NCI-H510A (cell line): ENCODE results near the gene RXFP4.

Experiments
- DNase-seq: peaks from one replicate; lab custom pipeline; 2025; lab: John Stamatoyannopoulos, UW

RXFP4 gene

DNA sequence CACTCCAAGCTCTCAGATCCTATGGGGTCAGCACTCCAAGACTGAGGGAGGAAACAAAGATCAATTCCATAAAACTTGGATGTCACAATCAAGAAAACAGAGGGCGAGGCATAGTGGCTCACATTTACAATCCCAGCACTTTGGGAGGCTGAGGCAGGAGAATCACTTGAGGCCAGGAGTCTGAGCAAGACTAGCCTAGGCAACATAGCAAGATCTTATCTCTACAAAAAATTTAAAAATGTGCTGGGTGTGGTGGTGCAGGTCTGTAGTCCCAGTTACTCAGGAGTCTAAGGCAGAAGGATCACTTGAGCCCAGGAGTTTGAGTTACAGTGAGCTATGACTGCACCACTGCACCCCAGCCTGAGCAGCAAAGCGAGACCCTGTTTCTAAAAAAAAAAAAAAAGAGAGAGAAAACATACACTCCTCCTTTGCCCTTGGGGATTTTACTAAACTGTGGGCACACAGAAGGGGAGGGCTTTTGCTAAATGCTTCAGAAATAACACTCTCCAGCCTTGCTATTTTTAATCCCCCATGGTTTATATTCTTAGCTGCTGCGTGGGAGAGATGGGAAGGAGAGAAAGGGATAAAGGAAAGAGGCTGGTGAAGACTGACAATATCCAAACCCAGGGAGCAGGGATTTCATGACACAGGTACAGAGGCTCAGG lies 18.8 kb downstream of the RXFP4 start:
- no peak for DNase-seq

- no peak for DNase-seq
Observed at GRCh38 chr1:155961937-155962336, 20.5 kb downstream of the RXFP4 start.

DNA sequence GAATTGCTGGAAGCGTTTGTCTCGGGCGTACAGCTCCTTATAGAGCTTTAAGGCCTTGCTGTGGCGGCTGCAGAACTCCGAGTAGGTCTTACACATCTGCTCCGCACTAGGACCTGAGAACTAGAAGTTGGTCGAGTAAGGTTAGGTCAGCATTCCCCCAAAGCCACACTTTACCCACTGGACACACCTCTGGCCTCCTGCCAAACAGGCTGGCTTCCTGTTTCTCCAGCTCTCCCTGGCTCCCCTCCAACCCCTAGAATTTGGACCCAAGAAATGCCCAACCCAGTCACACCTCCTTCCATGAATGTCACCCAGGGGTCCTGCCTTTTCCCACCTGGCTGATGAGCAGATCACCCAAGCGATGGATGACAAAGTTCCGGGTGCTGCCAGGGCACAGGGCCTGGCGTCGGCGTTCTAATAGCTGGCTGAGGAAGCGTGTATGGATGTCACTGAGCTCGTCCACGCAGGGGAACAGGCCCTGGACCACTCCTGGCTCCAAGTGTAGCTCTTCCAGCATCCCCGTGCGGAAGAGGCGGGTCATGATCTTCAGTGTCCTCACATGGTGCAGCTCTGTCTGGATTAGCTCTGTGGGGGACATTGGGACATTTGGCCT lies 21.3 kb downstream of the RXFP4 start:
- DNase-seq = no peak

- no peak for DNase-seq
Observed at GRCh38 chr1:155964193-155964592, 22.8 kb downstream of the RXFP4 start.

DNA sequence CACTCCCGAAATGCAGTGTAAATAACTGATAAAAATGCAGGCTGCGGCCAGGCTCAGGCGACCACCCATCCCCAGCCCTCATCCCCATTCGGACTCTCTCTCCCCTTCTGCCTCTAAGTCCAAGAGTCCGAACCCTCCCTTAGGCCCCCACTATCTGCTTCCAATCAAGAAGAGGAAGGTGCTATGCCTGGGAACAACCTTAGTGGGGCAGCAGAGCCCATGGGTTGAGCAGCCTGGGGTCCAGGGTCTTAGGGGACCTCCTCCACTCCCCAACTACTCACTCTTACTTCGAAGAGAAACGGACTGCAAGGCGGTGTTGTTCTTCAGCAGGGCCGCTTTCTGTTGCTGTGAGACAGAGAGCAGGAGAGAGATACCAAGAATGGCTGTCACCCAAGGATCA lies 24.7 kb downstream of the RXFP4 start:
- DNase-seq = no peak

- no peak for DNase-seq
Observed at GRCh38 chr1:155966750-155967149, 25.3 kb downstream of the RXFP4 start.

DNA sequence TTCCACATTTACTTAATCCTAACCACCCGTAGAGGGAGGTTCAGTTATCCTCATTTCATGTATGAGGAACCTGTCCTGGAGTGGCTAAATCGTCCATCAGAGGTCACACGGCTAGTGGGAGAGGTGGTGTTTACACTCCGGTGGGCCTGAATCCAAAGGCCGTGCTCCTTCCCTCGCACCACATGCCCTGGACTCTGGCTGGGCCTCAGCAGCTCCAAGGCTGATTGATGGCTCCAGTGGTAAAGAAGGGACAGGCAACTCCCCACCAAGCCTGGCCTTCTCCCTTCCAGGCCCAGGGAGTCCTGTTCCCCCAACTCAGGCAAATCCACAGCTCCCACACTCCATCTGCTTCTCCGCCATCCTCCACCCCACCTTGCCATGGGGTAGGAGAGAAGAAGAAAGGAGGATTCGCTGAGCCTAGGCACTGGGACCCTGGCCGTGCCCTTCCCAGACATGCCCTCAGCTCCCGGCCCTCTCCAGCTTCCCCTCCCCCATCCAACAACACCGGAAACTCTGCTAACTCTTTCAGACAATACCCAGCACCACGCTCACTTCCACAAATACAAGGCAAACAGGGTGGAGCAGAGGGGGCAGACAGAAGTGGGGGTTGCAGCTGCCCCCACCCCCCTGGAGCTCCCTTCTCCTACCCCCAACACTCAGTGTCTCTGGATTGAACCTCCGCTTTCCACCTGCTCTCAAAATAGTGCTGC lies 26.1 kb downstream of the RXFP4 start:
- DNase-seq = no peak

DNA sequence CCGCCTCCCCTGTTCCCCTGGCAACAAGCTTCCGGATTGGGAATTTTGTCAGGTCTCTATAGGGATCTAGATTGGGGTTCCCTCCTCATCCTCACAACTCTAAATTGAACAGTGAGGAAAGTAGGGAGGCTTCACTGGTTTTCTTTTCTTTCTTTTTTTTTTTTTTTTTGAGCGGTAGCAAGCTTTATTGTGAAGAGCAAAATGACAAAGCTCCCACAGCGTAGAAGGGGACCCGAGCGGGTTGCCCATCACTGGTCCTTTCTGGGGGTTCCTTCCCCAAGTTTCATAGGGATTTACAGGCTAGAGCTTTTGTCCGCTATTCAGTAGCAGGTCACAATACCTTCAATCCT lies 26.6 kb downstream of the RXFP4 start:
- DNase-seq = no peak

- DNase-seq = no peak
Observed at GRCh38 chr1:155968670-155969069, 27.2 kb downstream of the RXFP4 start.

DNA sequence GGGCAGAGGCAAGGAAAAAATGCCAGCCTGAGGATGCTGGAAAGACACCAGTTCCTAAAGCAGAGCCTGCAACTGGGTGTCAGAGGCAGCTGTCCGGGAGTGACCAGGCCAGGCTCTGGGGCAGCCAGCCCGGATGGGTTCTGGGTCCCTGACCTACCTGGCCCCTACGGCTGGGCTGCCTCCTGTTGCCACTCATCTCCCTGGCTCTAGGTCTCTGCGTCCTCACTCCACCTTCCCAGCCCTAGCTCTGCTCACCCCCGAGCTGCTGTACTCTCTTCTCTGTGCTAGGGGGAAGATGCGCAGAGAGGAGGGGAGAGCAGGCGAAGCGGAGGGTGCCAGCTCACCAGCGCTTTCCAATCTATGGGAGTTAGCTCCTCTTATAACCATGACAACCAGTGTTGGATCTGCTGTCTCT lies 27.9 kb downstream of the RXFP4 start:
- no peak for DNase-seq

DNA sequence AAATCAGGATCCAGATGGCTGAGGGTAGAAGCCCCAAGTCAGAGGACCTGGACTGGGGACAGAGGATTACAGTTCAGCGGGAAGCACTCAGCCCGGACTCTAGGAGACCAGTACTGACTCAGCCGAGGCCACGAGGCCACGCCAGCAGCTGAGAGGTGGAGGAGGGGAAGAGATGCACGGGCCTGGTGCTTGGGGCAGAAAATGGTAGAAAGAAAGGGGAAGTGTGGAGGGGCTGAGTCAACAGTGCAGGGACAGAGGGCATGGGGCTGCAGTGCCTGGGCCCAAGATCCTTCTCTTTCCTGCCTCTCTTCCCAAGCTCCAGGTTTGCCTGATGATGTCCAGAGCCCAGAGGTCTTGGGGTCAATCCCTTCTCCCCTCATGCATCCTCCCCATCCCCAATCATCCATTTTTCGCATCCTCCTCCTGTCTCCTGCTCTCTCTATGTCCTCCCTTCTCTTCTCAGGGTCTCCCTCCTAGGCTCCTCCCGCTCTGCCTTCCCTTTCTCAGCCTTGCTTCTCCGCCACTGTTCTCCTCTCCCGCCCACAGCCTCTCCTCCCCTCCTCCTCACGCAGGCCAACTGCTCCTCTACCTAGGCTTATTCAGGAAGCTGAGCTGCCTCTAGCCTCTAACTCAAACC lies 29.2 kb downstream of the RXFP4 start:
- DNase-seq = no peak

DNA sequence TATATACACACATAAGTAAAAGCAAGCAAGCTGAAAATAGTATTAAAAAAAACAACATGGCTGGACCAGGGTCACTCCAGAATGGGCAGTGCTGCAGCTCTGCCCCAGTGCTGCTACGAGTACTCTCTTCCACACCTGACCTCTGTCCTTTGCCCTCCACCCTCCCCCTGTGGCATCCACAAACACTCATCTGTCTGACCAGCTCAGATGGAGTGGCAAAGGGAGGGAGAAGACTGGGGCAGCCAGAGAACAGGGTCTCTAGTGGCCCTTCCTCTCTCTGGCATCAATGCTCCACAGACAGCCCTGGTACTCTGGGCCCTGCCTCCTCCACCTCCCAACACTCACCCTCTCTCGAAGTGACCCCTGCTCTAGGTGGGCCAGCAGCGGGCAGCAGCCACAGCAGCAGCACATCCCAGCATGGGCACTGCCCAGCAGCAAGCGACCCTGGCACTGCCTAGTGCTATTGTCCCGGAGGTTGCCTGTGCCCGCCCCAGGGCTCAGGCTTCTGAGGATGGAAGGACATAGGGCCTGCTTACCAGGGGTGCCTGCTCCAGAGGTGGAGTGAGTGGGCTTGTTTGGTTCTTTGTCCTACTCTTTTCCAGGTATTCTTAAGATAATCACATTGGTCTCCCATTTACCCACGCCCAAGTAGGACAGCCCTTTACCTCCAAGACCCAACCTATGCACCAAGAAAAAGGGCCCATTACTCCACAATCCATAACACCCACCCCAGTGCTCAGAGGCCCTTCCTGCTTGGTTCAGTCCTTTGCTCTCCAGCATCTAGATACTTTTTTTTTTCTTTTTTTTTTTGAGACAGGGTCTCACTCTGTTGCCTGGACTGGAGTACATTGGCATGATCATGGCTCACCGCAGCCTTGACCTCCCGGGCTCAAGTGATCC lies 30.7 kb downstream of the RXFP4 start:
- no peak for DNase-seq

- no peak for DNase-seq
Observed at GRCh38 chr1:155973723-155974122, 32.3 kb downstream of the RXFP4 start.

- DNase-seq = no peak
Observed at GRCh38 chr1:155974208-155975115, 33.0 kb downstream of the RXFP4 start.

DNA sequence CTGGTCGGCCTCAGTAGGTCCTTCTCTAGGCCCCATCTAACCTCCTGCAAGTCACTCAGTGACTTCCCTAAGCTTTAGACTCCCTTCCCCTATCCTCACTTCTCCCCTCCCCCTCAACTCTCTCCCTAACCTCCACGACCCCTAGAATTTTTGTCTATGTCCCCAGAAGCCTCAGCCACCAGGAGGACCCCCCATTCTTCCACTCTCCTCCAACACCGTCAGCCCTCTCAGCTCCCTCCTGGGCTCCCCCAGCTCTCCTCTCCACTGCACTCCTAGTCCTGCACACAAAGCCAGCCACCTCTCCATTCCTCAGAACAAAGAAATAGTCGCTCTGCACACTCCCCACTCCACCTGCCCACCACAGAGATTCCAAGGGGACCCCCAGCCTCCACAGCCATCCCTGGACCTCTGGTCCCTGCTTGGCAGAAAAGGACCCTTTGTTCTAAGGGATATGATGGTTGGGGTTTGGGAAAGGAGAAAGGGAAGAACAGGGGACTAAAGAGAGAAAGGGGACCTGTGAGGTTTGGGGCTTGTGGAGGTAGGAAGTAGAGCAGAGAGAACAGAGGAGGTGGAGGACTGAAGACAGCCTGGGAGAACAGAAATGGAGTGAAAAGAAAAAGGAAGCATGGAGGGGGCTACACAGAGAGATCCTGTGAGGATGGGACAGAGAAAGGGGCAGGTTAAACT lies 34.1 kb downstream of the RXFP4 start:
- no peak for DNase-seq

DNA sequence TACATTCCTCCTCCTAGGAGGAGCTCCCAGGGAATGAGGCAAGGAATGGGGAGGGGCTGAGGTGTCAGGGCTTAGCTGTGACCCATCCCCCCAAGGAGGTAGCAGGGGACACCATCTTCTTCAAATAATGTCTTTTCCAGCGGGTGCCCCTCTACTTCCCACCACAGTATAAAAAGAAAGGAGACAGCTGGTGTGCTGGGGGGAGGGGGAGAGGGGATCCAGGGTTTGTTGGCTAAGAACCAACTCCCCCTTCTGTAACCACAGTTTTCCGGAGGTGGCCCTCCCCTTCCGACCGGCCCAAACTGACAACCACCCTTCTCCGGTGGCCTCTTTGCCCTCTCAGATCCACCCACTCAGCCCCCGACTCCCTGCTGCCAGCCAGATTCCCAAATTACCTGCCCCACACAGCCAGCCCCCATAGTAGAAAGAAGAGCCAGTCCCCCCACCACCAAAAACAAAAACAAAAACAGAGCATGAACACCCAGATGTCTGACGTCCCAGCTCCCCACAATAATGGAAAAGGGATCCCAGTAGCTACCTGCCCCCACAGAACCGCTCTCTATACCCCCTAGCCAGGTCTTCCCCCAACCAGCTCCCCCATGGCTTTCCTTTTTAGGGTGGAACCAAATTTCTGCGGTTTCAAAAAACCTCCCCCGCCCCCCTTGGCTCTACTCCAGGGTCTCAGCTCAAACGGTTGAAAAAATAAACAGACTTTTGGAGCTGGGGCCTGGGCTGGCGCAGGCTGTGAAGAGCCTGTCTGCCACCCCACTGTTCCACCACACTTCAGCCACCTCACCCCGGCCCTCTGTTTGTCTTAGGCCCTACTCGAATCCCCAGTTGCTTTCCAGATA lies 34.8 kb downstream of the RXFP4 start:
- DNase-seq = no peak

DNA sequence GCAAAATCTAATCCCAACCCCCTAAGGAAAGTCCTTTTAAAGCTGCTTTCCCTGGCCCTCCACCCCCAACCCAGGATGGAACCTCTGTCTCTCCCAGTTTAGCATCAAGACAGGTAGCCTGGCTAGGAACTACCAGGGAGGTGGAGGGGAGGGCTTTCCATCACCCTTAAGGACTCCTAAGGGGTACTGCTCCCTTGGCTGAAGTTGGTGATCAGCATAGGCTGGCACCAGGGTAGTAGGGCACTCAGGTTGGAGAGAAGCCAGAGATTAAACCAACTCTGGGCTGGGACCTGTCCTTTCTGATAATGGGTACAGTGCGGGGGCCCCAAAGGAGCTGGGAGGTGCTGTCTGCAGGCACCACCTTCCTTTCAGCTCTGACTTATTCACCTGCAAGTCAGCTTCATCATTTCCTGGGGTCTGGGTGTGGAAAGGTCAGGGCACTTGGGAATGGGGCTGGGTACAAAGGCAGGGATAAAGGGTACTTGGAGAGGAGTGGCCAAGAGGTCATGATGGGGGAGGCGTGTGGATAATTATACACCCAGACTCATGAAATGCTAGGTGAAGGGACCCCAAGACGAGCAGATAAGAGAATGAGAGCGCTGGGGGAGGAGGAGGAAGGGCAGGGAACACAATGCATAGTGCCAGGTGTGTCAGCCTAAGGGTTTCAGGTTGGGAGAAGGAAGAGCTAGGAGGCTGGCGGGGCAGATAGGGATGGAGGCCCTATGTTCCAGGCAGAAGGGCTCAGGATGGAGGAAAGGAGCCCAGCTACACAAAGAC lies 35.7 kb downstream of the RXFP4 start:
- no peak for DNase-seq

DNA sequence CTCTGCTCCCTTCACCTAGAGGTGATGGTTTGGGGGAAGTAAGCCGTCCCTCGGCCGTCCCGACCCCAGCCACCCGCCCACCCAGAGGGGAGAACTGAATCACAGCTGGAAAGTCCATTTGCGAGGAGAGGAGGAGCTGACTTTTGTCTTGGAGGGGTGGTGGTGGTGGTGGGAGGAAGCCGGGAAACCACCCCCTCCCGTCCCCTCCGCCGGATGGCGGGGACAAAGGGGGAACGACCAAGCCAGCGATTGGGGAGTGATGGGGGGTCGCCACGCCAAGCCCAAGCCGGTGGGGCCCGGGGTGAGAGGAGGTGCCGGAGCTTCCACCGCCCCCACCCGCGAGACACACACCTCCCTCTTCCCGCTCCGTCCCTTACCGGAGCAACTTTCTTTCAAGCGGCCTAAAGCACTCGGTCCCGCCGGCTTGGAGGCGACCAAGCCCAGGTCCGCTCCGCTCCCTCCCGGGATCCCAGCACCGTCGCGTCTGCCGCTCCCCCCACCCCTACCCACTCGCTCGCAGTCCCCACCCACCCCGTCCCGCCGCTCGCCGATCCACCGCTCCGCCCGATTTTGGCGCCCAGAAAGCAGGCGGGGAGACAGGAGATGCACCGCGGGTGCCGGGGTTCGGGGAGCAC lies 36.4 kb downstream of the RXFP4 start:
- DNase-seq = no peak
